Activated CD4-positive, alpha-beta T cell treated with anti-CD3 and anti-CD28 coated beads, Interleukin-2, amount 50 U/mL, for 1 hour (primary cell): ENCODE results near the gene ERVV-1.
"Not testable (repeated sequence)": the region's sequence is repeated elsewhere in the genome, so short reads cannot be mapped to it uniquely, and the experiment has no call there.

Source experiments
- DNase-seq: peaks from one replicate; pipeline ENCODE4 v3.0.0-alpha.2; 2020

ERVV-1 gene

GRCh38 chr19:53013621-53014020 is at the start of gene ERVV-1:
TSS of gene ERVV-1 (plus strand) at chr19:53013921. CDS start at chr19:53014091, 170 bp downstream.
- no peak for DNase-seq

- DNase-seq, result no peak
These were observed 45.9 kb upstream of the ERVV-1 start for GRCh38 chr19:52967772-52968171.

GRCh38 chr19:52981329-52981728 is 32.4 kb upstream of the ERVV-1 start:
- no peak for DNase-seq

- DNase-seq, result not testable (repeated sequence)
These were observed 30.6 kb upstream of the ERVV-1 start for GRCh38 chr19:52983167-52983566.

- no peak for DNase-seq
These were observed 26.5 kb upstream of the ERVV-1 start for GRCh38 chr19:52987221-52987620.

GRCh38 chr19:52988506-52988905 is 25.2 kb upstream of the ERVV-1 start:
- DNase-seq, result no peak

GRCh38 chr19:52990759-52991418 is 22.8 kb upstream of the ERVV-1 start:
- DNase-seq, result no peak

GRCh38 chr19:52991484-52991883 is 22.2 kb upstream of the ERVV-1 start:
- DNase-seq, result no peak

GRCh38 chr19:52992109-52993004 is 21.4 kb upstream of the ERVV-1 start:
- no peak for DNase-seq

- DNase-seq, result peak; percentile 73
These were observed 20.2 kb upstream of the ERVV-1 start for GRCh38 chr19:52993342-52994178.

- no peak for DNase-seq
These were observed 18.0 kb upstream of the ERVV-1 start for GRCh38 chr19:52995711-52996110.

GRCh38 chr19:52997975-52998374 is 15.7 kb upstream of the ERVV-1 start:
- no peak for DNase-seq

GRCh38 chr19:53002479-53002878 is 11.2 kb upstream of the ERVV-1 start:
- DNase-seq, result no peak

GRCh38 chr19:53004242-53004641 is 9.5 kb upstream of the ERVV-1 start:
- no peak for DNase-seq

GRCh38 chr19:53007200-53007599 is 6.5 kb upstream of the ERVV-1 start:
- no peak for DNase-seq

- no peak for DNase-seq
These were observed 6.1 kb upstream of the ERVV-1 start for GRCh38 chr19:53007606-53008005.

GRCh38 chr19:53008061-53008778 is 5.5 kb upstream of the ERVV-1 start:
- DNase-seq, result no peak

- no peak for DNase-seq
These were observed 3.2 kb upstream of the ERVV-1 start for GRCh38 chr19:53010494-53010893.

GRCh38 chr19:53012006-53012405 is 1.7 kb upstream of the ERVV-1 start:
- no peak for DNase-seq

GRCh38 chr19:53015159-53015558 is 1.4 kb downstream of the ERVV-1 start:
- no peak for DNase-seq

GRCh38 chr19:53015730-53016129 is 2.0 kb downstream of the ERVV-1 start:
- no peak for DNase-seq

- peak; percentile 4 for DNase-seq
These were observed 6.0 kb downstream of the ERVV-1 start for GRCh38 chr19:53019684-53020083.

- not testable (repeated sequence) for DNase-seq
These were observed 14.6 kb downstream of the ERVV-1 start for GRCh38 chr19:53028306-53028705.
